VCaP (cell line): ENCODE data around the gene POC1A.

Experiments
- H3K27ac ChIP-seq: fragments of 450-650 bp; 2 replicates; pipeline ENCODE4 v1.5.1; 2017
- TF ChIP-seq, protein P1 (sequence below): fragments of 450-650 bp; conservative IDR thresholded peaks from 2 replicates; pipeline ENCODE4 v1.5.1; 2017; ENCODE audit warnings: mild to moderate bottlenecking, moderate library complexity

Gene POC1A

DNA sequence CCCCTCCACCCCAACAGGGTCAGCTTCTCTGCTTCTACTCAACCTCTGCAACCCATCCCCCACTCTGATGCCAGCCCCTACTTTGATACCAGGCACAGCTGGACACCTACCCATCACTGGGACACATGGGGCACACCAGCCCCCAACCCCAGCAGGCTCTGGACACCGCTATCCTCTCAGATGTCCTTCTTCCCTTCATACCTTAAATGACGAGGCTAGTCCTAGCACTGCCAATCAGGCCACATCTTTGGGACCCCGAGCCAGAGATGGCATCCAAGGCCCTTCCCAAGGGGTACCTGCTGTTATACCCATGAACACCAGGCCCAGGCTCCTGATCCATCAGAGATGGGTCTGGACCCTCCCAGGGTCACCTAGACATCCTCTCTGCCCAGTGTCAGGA lies 10.6 kb downstream of the POC1A start:
- TF ChIP-seq, protein P1, sequence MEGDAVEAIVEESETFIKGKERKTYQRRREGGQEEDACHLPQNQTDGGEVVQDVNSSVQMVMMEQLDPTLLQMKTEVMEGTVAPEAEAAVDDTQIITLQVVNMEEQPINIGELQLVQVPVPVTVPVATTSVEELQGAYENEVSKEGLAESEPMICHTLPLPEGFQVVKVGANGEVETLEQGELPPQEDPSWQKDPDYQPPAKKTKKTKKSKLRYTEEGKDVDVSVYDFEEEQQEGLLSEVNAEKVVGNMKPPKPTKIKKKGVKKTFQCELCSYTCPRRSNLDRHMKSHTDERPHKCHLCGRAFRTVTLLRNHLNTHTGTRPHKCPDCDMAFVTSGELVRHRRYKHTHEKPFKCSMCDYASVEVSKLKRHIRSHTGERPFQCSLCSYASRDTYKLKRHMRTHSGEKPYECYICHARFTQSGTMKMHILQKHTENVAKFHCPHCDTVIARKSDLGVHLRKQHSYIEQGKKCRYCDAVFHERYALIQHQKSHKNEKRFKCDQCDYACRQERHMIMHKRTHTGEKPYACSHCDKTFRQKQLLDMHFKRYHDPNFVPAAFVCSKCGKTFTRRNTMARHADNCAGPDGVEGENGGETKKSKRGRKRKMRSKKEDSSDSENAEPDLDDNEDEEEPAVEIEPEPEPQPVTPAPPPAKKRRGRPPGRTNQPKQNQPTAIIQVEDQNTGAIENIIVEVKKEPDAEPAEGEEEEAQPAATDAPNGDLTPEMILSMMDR = no peak

DNA sequence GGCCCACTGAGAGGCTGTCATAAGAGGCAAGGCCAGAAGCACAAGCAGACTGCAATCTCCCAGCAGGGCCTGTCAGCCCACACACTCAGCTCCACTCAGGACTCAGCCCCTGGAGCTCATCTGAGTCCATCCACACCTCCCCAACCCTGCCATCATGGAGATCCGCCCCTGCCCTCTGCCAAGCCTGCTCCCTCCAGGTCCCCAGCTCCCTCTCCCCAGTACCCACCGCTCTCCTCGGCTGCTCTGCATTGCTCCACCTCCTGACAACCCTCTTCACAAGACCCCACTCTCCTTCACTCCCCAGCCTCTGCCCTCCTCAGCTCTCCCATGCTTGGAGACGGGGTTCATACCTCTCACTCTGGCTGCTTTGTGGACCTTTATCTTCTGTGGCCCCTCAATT lies 11.1 kb downstream of the POC1A start:
- TF ChIP-seq, protein P1 = no peak
- no peak overlapping the region for H3K27ac ChIP-seq

More for the DNA sequence above, 10.6 kb downstream of the POC1A start:
- no peak overlapping the region; the same call in 1 of the 2 replicates for H3K27ac ChIP-seq

DNA sequence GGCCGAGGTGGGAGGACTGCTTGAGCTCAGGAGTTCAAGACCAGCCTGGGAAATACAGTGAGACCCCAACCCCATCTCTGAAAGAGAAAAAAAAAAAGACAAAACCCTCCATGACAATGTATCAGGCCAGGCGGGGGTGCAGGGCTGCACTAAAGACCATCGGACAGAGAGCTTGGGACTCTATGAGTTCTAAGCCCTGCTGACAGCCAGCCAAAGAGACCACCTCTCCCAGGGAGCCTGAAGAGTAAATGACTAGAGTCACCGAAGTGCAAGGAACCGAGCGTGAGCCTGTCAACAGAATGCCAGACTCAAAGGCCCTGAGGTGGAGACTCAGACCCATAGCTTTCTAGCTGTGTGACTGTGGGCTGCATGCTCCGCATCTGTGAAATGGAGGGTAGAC lies 12.5 kb downstream of the POC1A start:
- TF ChIP-seq, protein P1 = no peak

DNA sequence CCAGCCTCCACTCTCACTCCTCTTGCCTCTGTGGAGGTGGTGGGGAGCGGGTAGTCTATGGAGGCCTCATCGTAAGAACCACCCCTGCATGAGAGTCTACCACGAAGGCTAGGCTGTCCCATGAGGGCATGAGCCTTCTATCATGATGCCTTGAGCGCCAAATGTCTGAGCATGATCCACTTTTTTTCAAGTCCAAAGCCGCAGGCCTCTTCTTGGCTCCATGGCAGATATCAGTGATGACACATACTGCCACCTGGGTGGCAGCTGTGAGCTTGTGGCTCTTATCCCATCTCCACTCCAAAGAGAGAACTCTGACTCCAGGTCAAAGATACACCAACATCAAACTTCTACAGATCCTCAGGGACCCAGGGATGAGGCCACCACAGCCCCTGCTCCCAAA lies 13.5 kb downstream of the POC1A start:
- TF ChIP-seq, protein P1 = no peak
- H3K27ac ChIP-seq = no peak overlapping the region

More for the DNA sequence above, 12.5 kb downstream of the POC1A start:
- H3K27ac ChIP-seq = no peak overlapping the region

DNA sequence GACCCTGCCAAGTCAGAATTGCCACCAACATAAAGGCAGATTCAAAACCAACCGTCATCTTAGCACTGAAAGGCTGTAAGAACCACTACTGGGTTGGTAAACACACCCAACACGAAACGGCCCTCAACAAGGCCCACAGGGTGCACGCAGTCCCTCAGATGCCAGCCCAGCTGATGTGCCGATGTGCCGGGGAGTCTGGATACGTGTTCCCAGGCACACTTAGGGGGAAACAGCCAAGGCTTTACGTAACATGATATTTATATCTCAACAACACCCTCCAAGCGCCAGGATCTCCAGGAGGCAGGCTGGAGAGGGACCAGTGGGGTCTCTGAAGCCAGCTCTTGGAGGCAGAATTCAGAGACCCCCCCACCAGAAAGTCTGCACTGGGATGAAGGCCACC lies 14.2 kb downstream of the POC1A start:
- no peak overlapping the region for H3K27ac ChIP-seq
- TF ChIP-seq, protein P1 = no peak

DNA sequence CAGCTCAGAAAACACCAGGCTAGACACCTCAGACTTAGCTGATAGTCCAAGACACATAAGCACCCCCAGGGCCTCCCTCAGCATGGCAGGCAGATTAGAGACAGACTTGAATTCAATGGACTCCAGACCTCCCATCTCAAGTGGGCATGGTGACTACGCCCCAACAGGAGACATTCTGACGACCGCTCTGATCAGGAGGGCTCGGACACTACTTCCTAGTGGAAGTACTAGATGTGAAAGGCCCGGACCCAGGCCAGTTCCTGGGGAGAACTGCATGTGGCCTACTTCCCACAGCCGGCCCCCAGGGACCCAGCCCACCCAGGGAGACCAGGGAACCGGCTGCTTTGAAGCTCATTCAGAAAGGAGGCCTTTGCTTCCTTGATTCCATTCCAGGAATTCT lies 16.9 kb downstream of the POC1A start:
- TF ChIP-seq, protein P1 = no peak
- peak overlapping the region; percentile 80 for H3K27ac ChIP-seq

DNA sequence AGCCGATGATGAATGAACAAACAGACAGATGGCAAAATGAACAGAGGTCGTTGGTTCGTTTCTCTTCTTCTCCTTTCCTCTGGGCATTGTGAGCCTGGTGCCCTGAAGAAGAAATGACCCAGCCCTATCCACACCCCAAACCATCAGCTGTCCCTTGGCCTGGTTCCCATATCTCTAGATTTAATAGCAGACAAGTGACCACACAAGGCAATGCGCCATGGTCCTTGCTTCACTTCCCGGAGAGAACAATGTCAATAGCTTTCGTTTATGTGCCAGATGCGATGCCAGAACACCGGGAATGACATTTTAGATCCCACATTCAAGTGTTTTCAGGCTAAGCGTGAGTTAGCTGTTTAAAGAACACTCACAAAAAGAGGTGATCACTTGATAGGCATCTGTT lies 17.7 kb downstream of the POC1A start:
- TF ChIP-seq, protein P1 = no peak
- H3K27ac ChIP-seq = peak overlapping the region; percentile 80
